ENCODE data around the gene SCUBE3. TPM values are rescaled to one million over a fixed set of nuclear protein-coding genes. Genes with fewer than 3 reads are reported as not detected.

The SCUBE3 gene
- total RNA-seq, 2 donors from 2014 or later: 75.6 to 101 TPM

DNA sequence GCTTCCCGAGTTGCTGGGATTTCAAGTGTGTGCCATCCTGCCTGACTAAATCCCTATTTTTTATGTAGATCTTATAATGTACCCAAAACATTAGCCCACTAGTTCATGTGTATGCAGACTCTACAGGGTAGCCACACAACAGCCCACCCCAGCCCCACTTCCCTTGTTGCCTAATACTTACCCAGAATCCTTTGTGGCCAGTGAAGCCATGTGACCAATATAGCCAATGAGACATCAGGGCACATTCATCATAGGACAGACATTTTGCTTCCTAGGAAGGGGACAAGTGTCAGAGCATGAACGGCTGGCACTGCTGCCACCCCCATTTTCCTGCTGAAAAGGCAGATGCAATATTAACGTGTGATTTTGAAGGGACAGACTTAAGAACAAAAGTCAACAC, 36.6 kb upstream of the SCUBE3 start:
- no peak for ATAC-seq (ENCODE audit: insufficient number of reproducible peaks, low FRiP score, low read depth)
- H3K27ac ChIP-seq: no peak overlapping the region
- DNase-seq (ENCODE audit: low spot score): no peak
- H3K9me3 ChIP-seq: no peaks in the 10 kb centered on the region
- TF ChIP-seq, protein P1, sequence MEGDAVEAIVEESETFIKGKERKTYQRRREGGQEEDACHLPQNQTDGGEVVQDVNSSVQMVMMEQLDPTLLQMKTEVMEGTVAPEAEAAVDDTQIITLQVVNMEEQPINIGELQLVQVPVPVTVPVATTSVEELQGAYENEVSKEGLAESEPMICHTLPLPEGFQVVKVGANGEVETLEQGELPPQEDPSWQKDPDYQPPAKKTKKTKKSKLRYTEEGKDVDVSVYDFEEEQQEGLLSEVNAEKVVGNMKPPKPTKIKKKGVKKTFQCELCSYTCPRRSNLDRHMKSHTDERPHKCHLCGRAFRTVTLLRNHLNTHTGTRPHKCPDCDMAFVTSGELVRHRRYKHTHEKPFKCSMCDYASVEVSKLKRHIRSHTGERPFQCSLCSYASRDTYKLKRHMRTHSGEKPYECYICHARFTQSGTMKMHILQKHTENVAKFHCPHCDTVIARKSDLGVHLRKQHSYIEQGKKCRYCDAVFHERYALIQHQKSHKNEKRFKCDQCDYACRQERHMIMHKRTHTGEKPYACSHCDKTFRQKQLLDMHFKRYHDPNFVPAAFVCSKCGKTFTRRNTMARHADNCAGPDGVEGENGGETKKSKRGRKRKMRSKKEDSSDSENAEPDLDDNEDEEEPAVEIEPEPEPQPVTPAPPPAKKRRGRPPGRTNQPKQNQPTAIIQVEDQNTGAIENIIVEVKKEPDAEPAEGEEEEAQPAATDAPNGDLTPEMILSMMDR (IDR thresholded peaks at IDR 0.05): no peak
- no peaks in the 10 kb centered on the region for H3K36me3 ChIP-seq
- H3K4me3 ChIP-seq: no peak overlapping the region
- peaks cover 30 to 45% of the 10 kb centered on the region in 2 donors for H3K4me1 ChIP-seq (ENCODE audit: control insufficient read depth in 1 of 2, low read depth in 2 of 2)
- H3K27me3 ChIP-seq (replicated peaks; ENCODE audit: insufficient read depth): no peaks in the 10 kb centered on the region

GRCh38 chr6:35177596-35177995, 36.2 kb upstream of the SCUBE3 start:
- peak overlapping the region in 1 of 2 donors; percentile 19 for H3K27ac ChIP-seq
- TF ChIP-seq, protein P1 (IDR thresholded peaks at IDR 0.05): no peak
- ATAC-seq (ENCODE audit: insufficient number of reproducible peaks, low FRiP score, low read depth) (no peak), DNase-seq (ENCODE audit: low spot score) (no peak)
- H3K27me3 ChIP-seq (replicated peaks; ENCODE audit: insufficient read depth): no peaks in the 10 kb centered on the region
- H3K4me3 ChIP-seq: no peak overlapping the region
- H3K4me1 ChIP-seq (ENCODE audit: control insufficient read depth in 1 of 2, low read depth in 2 of 2): peaks cover 31 to 47% of the 10 kb centered on the region in 2 donors
- no peaks in the 10 kb centered on the region for H3K36me3 ChIP-seq
- no peaks in the 10 kb centered on the region for H3K9me3 ChIP-seq

- H3K36me3 ChIP-seq: no peaks in the 10 kb centered on the region
- H3K4me1 ChIP-seq (ENCODE audit: control insufficient read depth in 1 of 2, low read depth in 2 of 2): peaks cover 33 to 50% of the 10 kb centered on the region in 2 donors
- DNase-seq (ENCODE audit: low spot score): no peak
- no peaks in the 10 kb centered on the region for H3K27me3 ChIP-seq (replicated peaks; ENCODE audit: insufficient read depth)
- H3K4me3 ChIP-seq: no peak overlapping the region
- ATAC-seq (ENCODE audit: insufficient number of reproducible peaks, low FRiP score, low read depth): no peak
- TF ChIP-seq, protein P1 (IDR thresholded peaks at IDR 0.05): no peak
- H3K9me3 ChIP-seq: no peaks in the 10 kb centered on the region
- H3K27ac ChIP-seq: peak overlapping the region; percentile 19 to 91
These were observed 35.7 kb upstream of the SCUBE3 start for GRCh38 chr6:35178012-35178411.

DNA sequence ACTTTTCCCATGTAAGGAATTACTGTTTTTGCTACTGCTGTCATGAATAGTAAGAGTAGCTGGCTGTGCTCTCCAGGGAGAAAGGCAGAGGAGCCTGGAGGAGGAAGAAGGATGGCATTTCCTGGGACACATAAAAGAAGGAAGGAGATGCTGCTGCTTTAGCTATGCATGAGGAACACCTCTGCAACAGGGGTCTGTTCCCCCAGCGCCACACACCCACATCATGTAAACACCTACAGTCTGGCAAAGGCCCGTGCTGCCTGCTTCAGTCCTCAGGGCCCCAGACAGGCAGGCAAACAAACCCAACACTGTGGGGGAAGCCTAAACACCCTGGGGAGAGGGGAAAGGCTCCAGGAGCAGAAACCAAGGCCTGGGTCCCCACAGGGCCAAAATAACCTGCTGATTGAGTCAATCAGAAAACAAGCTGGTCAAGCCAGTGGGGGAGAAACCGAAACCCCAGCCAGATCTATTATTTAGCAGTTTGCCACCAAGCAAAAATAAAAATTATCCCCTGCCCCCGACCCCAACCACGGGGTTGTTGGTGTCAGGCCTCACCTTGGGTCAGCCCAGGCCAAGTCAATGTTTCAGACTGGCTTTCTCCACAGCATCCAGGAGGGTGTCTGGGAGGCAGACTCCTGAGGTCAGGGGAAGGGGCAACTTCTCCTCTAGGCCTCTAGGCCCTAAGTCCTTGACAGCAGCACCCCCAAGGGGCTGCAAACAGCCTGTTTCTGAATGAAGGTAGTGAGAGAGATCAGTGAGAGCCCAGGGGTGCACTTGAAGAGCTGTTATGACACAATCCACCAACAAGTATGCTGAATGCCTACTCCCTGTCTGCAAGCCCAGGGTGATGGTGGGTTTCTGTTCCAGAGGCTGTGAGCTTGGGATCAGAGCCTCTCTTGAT, 34.6 kb upstream of the SCUBE3 start:
- peak overlapping the region; percentile 71 to 91 for H3K27ac ChIP-seq

GRCh38 chr6:35179901-35180535, 33.7 kb upstream of the SCUBE3 start:
- H3K9me3 ChIP-seq: no peaks in the 10 kb centered on the region
- no peak for DNase-seq (ENCODE audit: low spot score)
- no peaks in the 10 kb centered on the region for H3K36me3 ChIP-seq
- no peaks in the 10 kb centered on the region for H3K27me3 ChIP-seq (replicated peaks; ENCODE audit: insufficient read depth)
- TF ChIP-seq, protein P1 (IDR thresholded peaks at IDR 0.05): no peak
- H3K4me3 ChIP-seq: no peak overlapping the region
- ATAC-seq (ENCODE audit: insufficient number of reproducible peaks, low FRiP score, low read depth): no peak
- peak overlapping the region; percentile 71 to 91 for H3K27ac ChIP-seq
- H3K4me1 ChIP-seq (ENCODE audit: control insufficient read depth in 1 of 2, low read depth in 2 of 2): peaks cover 35 to 68% of the 10 kb centered on the region in 2 donors

More for the DNA sequence above, 34.6 kb upstream of the SCUBE3 start:
- DNase-seq (ENCODE audit: low spot score): no peak
- TF ChIP-seq, protein P1 (IDR thresholded peaks at IDR 0.05): no peak
- H3K9me3 ChIP-seq: no peaks in the 10 kb centered on the region
- no peaks in the 10 kb centered on the region for H3K36me3 ChIP-seq
- peaks cover 35 to 62% of the 10 kb centered on the region in 2 donors for H3K4me1 ChIP-seq (ENCODE audit: control insufficient read depth in 1 of 2, low read depth in 2 of 2)
- no peak for ATAC-seq (ENCODE audit: insufficient number of reproducible peaks, low FRiP score, low read depth)
- no peak overlapping the region for H3K4me3 ChIP-seq
- H3K27me3 ChIP-seq (replicated peaks; ENCODE audit: insufficient read depth): no peaks in the 10 kb centered on the region
